Neural progenitor cell (in vitro differentiated cells): ENCODE measurements around the gene IFNG. TPM values are rescaled to one million over a fixed set of nuclear protein-coding genes. Genes with fewer than 3 reads are reported as not detected.

Experiments used
- DNase-seq: peaks from one replicate; pipeline ENCODE4 v3.0.0-alpha.2; 2016; ENCODE audit warnings: low spot score
- H2AFZ ChIP-seq: fragments of 200-600 bp; sonication (generic); replicated peaks from 2 replicates; pipeline ENCODE4 v1.6.1; 2016; ENCODE audit warnings: antibody characterized with exemption
- H3F3A ChIP-seq: fragments of 200-600 bp; sonication (generic); 2 replicates; pipeline ENCODE4 v1.6.1; 2016; ENCODE audit warnings: antibody characterized with exemption, low read depth
- H3K27ac ChIP-seq: fragments of 200-600 bp; sonication (generic); 2 replicates; pipeline ENCODE4 v1.5.1; 2016; ENCODE audit warnings: mild to moderate bottlenecking
- H3K27me3 ChIP-seq: fragments of 200-600 bp; sonication (generic); 2 replicates; pipeline ENCODE4 v1.6.1; 2016; ENCODE audit warnings: mild to moderate bottlenecking, moderate library complexity
- H3K36me3 ChIP-seq: fragments of 200-600 bp; sonication (generic); 2 replicates; pipeline ENCODE4 v1.5.1; 2016
- H3K4me1 ChIP-seq: fragments of 200-600 bp; sonication (generic); 2 replicates; pipeline ENCODE4 v1.6.1; 2016; ENCODE audit warnings: mixed run types
- H3K4me2 ChIP-seq: fragments of 200-600 bp; sonication (generic); 2 replicates; pipeline ENCODE4 v1.6.1; 2016
- H3K4me3 ChIP-seq: fragments of 200-600 bp; sonication (generic); 2 replicates; pipeline ENCODE4 v1.5.1; 2016
- H3K79me2 ChIP-seq: fragments of 200-600 bp; sonication (generic); 2 replicates; pipeline ENCODE4 v1.6.1; 2016; ENCODE audit warnings: low read depth
- H3K9ac ChIP-seq: fragments of 200-600 bp; sonication (generic); 2 replicates; pipeline ENCODE4 v1.6.1; 2016
- H3K9me3 ChIP-seq: fragments of 200-600 bp; sonication (generic); 2 replicates; pipeline ENCODE4 v1.5.1; 2016; ENCODE audit warnings: low read depth
- H4K20me1 ChIP-seq: fragments of 200-600 bp; sonication (generic); 2 replicates; pipeline ENCODE4 v1.6.1; 2016; ENCODE audit warnings: low read depth
- H3K27ac Mint-ChIP-seq: 3 replicates; pipeline ENCODE4 v1.8.0; 2021; ENCODE audit warnings: mixed read lengths
- H3K27me3 Mint-ChIP-seq: 2 replicates; pipeline ENCODE4 v1.8.0; 2022; ENCODE audit warnings: low read depth, mild to moderate bottlenecking, inconsistent platforms, moderate library complexity, mixed read lengths; ENCODE audit not compliant: insufficient read depth
- H3K36me3 Mint-ChIP-seq: 3 replicates; pipeline ENCODE4 v1.8.0; 2021; ENCODE audit warnings: mixed read lengths
- H3K4me1 Mint-ChIP-seq: 3 replicates; pipeline ENCODE4 v1.8.0; 2021; ENCODE audit warnings: mixed read lengths
- H3K4me3 Mint-ChIP-seq: 3 replicates; pipeline ENCODE4 v1.8.0; 2021; ENCODE audit warnings: mild to moderate bottlenecking, moderate library complexity, mixed read lengths
- H3K9me3 Mint-ChIP-seq: 3 replicates; pipeline ENCODE4 v1.8.0; 2020; ENCODE audit warnings: mixed read lengths
- EZH2 ChIP-seq: fragments of 200-600 bp; sonication (generic); IDR thresholded peaks from 2 replicates; pipeline ENCODE4 v1.6.1; 2017; ENCODE audit warnings: antibody characterized with exemption, mild to moderate bottlenecking, moderate library complexity
- EZH2phosphoT487 ChIP-seq: fragments of 200-600 bp; sonication (generic); IDR thresholded peaks from 2 replicates; pipeline ENCODE4 v1.6.1; 2017; ENCODE audit warnings: antibody characterized with exemption
- total RNA-seq: library from RNA; depleted of rRNA; stranded (reverse); fragments of >200 nt; gene quantifications from 2 replicates; pipeline ENCODE4 v1.2.3, GENCODE V29; 2015; ENCODE audit warnings: low replicate concordance
- TF ChIP-seq, protein P1 (sequence below): fragments of 200-600 bp; sonication (generic); IDR thresholded peaks from 2 replicates; pipeline ENCODE4 v1.5.1; 2017; ENCODE audit warnings: antibody characterized with exemption, mild to moderate bottlenecking

IFNG gene
- total RNA-seq, 1 donor from 2014 or later = not detected

GRCh38 chr12:68169213-68169889 lies 9.8 kb upstream of the IFNG start:
- Histone ChIP-seq H3K79me2 (no peaks in the 10 kb centered on the region), H3K27ac (no peak overlapping the region), H3K4me1 (no peaks in the 10 kb centered on the region), H3K27me3 (no peaks in the 10 kb centered on the region), H3K4me3 (no peak overlapping the region), H3K36me3 (no peaks in the 10 kb centered on the region), H2AFZ (no peak overlapping the region), H4K20me1 (no peaks in the 10 kb centered on the region), H3K9ac (no peak overlapping the region), H3K4me2 (no peak overlapping the region), H3F3A (no peaks in the 10 kb centered on the region), H3K9me3 (no peaks in the 10 kb centered on the region)
- Mint-ChIP-seq H3K27ac (no peak overlapping the region), H3K27me3 (peaks cover 2% of the 10 kb centered on the region), H3K9me3 (peaks cover under 1% of the 10 kb centered on the region), H3K4me3 (no peak overlapping the region), H3K36me3 (no peaks in the 10 kb centered on the region), H3K4me1 (no peaks in the 10 kb centered on the region)
- DNase-seq = no peak
- TF ChIP-seq, protein P1, sequence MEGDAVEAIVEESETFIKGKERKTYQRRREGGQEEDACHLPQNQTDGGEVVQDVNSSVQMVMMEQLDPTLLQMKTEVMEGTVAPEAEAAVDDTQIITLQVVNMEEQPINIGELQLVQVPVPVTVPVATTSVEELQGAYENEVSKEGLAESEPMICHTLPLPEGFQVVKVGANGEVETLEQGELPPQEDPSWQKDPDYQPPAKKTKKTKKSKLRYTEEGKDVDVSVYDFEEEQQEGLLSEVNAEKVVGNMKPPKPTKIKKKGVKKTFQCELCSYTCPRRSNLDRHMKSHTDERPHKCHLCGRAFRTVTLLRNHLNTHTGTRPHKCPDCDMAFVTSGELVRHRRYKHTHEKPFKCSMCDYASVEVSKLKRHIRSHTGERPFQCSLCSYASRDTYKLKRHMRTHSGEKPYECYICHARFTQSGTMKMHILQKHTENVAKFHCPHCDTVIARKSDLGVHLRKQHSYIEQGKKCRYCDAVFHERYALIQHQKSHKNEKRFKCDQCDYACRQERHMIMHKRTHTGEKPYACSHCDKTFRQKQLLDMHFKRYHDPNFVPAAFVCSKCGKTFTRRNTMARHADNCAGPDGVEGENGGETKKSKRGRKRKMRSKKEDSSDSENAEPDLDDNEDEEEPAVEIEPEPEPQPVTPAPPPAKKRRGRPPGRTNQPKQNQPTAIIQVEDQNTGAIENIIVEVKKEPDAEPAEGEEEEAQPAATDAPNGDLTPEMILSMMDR = no peak
- TF ChIP-seq EZH2phosphoT487 (no peak), EZH2 (no peak)

- H2AFZ ChIP-seq = no peak overlapping the region
- H3K27me3 Mint-ChIP-seq = peaks cover 5% of the 10 kb centered on the region
- H3K9me3 Mint-ChIP-seq = peaks cover 2% of the 10 kb centered on the region
- H3K4me3 Mint-ChIP-seq = no peak overlapping the region
- no peaks in the 10 kb centered on the region for H3K4me1 ChIP-seq
- no peaks in the 10 kb centered on the region for H3K36me3 ChIP-seq
- no peak overlapping the region for H3K9ac ChIP-seq
- no peaks in the 10 kb centered on the region for H3K79me2 ChIP-seq
- H3K4me2 ChIP-seq = no peak overlapping the region
- TF ChIP-seq, protein P1 = no peak
- TF ChIP-seq EZH2 (no peak), EZH2phosphoT487 (no peak)
- H3K4me3 ChIP-seq = no peak overlapping the region
- DNase-seq = no peak
- H3K36me3 Mint-ChIP-seq = no peaks in the 10 kb centered on the region
- H3F3A ChIP-seq = no peaks in the 10 kb centered on the region
- no peaks in the 10 kb centered on the region for H3K4me1 Mint-ChIP-seq
- no peaks in the 10 kb centered on the region for H3K9me3 ChIP-seq
- no peaks in the 10 kb centered on the region for H3K27me3 ChIP-seq
- no peaks in the 10 kb centered on the region for H4K20me1 ChIP-seq
- no peak overlapping the region for H3K27ac ChIP-seq
- H3K27ac Mint-ChIP-seq = no peak overlapping the region
Measured at GRCh38 chr12:68166317-68166831, 6.8 kb upstream of the IFNG start.

- Histone ChIP-seq H2AFZ (no peak overlapping the region), H3K4me3 (no peak overlapping the region), H3K4me2 (no peak overlapping the region), H3K27me3 (no peaks in the 10 kb centered on the region), H3K9ac (no peak overlapping the region), H3K27ac (no peak overlapping the region), H3F3A (no peaks in the 10 kb centered on the region), H3K4me1 (no peaks in the 10 kb centered on the region), H3K79me2 (no peaks in the 10 kb centered on the region), H4K20me1 (no peaks in the 10 kb centered on the region), H3K9me3 (no peaks in the 10 kb centered on the region), H3K36me3 (no peaks in the 10 kb centered on the region)
- no peak overlapping the region for H3K27ac Mint-ChIP-seq
- no peak for DNase-seq
- no peak overlapping the region for H3K4me3 Mint-ChIP-seq
- H3K36me3 Mint-ChIP-seq = no peaks in the 10 kb centered on the region
- peaks cover 5% of the 10 kb centered on the region for H3K27me3 Mint-ChIP-seq
- H3K4me1 Mint-ChIP-seq = no peaks in the 10 kb centered on the region
- TF ChIP-seq EZH2 (no peak), EZH2phosphoT487 (no peak)
- TF ChIP-seq, protein P1 = no peak
- H3K9me3 Mint-ChIP-seq = peaks cover 2% of the 10 kb centered on the region
Measured at GRCh38 chr12:68163560-68164081, 4.1 kb upstream of the IFNG start.
